ENCODE data around the gene GSTO1. TPM values are rescaled to one million over a fixed set of nuclear protein-coding genes. Genes with fewer than 3 reads are reported as not detected.

Gene GSTO1
- total and polyA plus RNA-seq, 11 donors, result 194 to 699 (median 224) TPM

DNA sequence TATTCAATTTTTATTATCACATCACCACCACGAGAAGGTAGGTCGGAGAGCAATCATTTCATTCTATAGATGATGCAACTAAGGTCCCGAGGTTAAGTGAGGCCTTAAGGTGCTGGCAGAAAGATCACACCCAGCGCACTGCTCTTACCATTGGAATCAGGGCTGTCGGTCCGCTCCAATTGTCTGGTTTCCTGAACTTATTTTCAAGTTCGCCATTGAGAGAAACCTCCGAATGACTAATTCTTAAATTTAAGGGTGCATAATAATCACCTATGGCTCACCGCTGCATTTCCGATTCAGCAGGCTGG is 13.7 kb downstream of the GSTO1 start:
- no peak for TF ChIP-seq CTCF (IDR thresholded peaks at IDR 0.05)
- TF ChIP-seq POLR2A (IDR thresholded peaks at IDR 0.05), result no peak
- 5 to 13% (median 9%) methylated on average over 10 of the region's 10 CpGs for WGBS, 4 donors
- Histone ChIP-seq H3K36me3 (peaks cover 0 to 52% (median 48%) of the 10 kb centered on the region in 9 donors), H3K9me3 (no peaks in the 10 kb centered on the region), H3K4me3 (peak overlapping the region; percentile 53 to 97 (median 78)), H3K27me3 (no peaks in the 10 kb centered on the region), H3K4me1 (peaks cover 0 to 34% (median 10%) of the 10 kb centered on the region in 12 donors), H3K27ac (peak overlapping the region in 11 of 12 donors; percentile 55 to 92 (median 84))
- intact Hi-C loops (cut with DNase I), result loop anchor here in 1 of 10 donors (2.0 kb wide), 1 partner anchor 32 kb away; no protein-coding TSS in a partner anchor
- ATAC-seq (no peak), DNase-seq (no peak)

DNA sequence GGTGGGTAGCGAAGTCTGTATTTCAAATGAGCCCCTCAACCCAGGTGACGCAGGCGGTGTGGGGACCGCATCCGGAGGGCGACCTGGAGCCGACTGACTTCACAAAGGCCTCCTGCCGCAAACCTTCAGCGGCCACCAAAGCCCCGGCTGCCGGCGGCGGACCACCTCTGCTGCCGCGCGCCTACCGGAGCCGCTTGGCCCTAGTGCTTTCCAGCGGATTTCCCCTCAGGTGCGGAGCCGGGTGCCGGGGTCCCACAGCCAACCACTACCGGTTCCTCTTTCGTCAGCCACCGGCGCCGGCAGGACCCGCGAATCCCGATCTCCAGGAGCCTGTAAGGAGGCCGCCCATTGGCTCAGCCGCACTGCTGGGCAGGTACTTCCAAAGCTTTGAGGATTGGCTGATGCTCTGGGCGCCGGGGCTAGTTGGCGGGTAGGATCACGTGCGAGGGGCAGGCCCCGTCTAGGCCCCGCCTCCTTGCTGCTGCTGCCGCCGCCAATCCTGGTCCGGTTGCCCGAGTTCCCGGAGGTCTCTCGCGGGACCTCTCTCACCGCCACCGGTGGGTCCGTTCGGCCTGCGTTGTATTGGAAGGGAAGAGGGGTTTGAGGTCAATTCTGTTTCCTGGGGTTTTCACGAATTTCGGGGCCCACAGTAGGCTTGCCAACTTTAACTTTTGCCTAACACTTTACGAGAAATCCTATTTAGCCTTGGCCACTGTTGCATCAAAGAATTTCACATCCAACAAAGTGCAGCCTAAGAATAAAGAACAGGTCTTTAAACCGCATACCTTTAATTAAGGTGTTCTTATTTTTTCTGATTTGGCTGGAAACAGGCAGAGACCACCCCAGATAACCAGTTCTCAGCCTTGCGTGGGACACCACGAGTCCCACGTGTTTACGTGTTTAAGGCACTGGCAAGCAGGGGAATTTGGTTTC is 14.3 kb downstream of the GSTO1 start, which contains the start of gene GSTO2:
TSS of gene GSTO2 (plus strand) at position 472 of the 933 bp plus-strand sequence. CDS start 5,732 bp downstream, outside the sequence.
- Histone ChIP-seq H3K4me1 (peaks cover 0 to 29% (median 10%) of the 10 kb centered on the region in 12 donors), H3K4me3 (peak within 1 kb of the TSS; percentile 53 to 97 (median 78)), H3K36me3 (peaks cover 0 to 46% (median 42%) of the 10 kb centered on the region in 9 donors), H3K27ac (peak within 1 kb of the TSS; percentile 41 to 92 (median 84)), H3K9me3 (no peaks in the 10 kb centered on the region), H3K27me3 (no peaks in the 10 kb centered on the region)
- TF ChIP-seq CTCF (IDR thresholded peaks at IDR 0.05) (no peak), POLR2A (IDR thresholded peaks at IDR 0.05) (peak in 1 of 2 donors; percentile 79)
- ATAC-seq, result peak; percentile 100
- WGBS, 4 donors, result 2 to 4% (median 3%) methylated on average over 26 to 59 of the region's 59 CpGs
- intact Hi-C loops (cut with DNase I), result loop anchor here in 1 of 10 donors (2.0 kb wide), 1 partner anchor 32 kb away; no protein-coding TSS in a partner anchor
- DNase-seq, result peak; percentile 99 to 100 (median 100)

GRCh38 chr10:104273286-104273685 is 18.6 kb downstream of the GSTO1 start:
- H3K36me3 ChIP-seq, result peaks cover 0 to 3% (median 0%) of the 10 kb centered on the region in 9 donors
- DNase-seq, result no peak
- no peak for TF ChIP-seq POLR2A (IDR thresholded peaks at IDR 0.05)
- no peak for TF ChIP-seq CTCF (IDR thresholded peaks at IDR 0.05)
- ATAC-seq, result no peak
- H3K27ac ChIP-seq, result no peak overlapping the region
- H3K4me1 ChIP-seq, result peaks cover 0 to 14% (median 5%) of the 10 kb centered on the region in 12 donors
- H3K9me3 ChIP-seq, result no peaks in the 10 kb centered on the region
- intact Hi-C loops (cut with DNase I), result loop anchor here in 1 of 10 donors (5.0 kb wide), 1 partner anchor 79 kb away; the partner anchor contains the start of gene CFAP58
- H3K27me3 ChIP-seq, result peaks cover 0 to 14% (median 4%) of the 10 kb centered on the region in 9 donors
- WGBS, 4 donors, result 84 to 89% (median 86%) methylated on average over 1 of the region's 1 CpG
- no peak overlapping the region for H3K4me3 ChIP-seq

Data from heart left ventricle (tissue), 16 donors.